HL-60 (cell line): ENCODE data around the gene ACOXL.

ENCODE experiments used
- SPI1 ChIP-seq: IDR thresholded peaks from 2 replicates; pipeline ENCODE4 v1.6.1; 2012; ENCODE audit warnings: low read depth, mild to moderate bottlenecking, borderline replicate concordance
- TF ChIP-seq, protein P1 (sequence below): IDR thresholded peaks from one replicate; pipeline ENCODE4 v1.5.1; 2011; ENCODE audit warnings: low read length, control low read depth, inconsistent platforms; ENCODE audit not compliant: insufficient read depth
- TF ChIP-seq, protein P2 (sequence below): IDR thresholded peaks from 2 replicates; pipeline ENCODE4 v1.6.1; 2012; ENCODE audit warnings: low read depth; ENCODE audit not compliant: insufficient replicate concordance

DNA sequence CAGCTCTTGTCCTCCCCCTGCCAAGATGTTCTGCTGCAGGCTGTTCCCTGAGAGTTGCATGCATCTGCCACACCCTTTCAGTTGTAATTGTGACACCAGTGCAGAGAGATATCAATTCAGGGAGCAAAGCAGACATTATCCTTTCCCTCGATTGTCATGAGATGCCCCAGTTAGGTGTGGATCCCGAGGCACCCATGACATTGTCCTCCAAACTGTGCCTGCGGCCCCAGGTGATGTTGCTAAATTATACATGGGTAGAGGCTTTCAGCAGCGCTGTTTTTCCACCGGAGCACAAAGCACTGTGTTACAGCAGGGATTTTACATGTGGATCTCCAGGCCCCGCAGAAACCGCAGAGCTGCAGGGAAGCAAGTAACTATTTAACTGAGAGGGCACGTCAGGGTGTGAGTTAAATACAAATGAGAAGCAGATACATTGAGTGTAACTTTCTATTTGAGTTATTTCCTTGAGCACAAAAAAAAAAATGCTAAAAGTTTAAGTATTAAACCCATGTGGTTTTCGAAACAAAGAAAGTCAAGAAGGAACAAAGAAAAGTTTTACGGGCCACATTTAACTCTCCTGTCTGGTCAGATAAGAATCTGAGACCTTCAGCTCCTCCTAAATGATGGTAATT is 298.0 kb downstream of the ACOXL start:
- TF ChIP-seq, protein P1, sequence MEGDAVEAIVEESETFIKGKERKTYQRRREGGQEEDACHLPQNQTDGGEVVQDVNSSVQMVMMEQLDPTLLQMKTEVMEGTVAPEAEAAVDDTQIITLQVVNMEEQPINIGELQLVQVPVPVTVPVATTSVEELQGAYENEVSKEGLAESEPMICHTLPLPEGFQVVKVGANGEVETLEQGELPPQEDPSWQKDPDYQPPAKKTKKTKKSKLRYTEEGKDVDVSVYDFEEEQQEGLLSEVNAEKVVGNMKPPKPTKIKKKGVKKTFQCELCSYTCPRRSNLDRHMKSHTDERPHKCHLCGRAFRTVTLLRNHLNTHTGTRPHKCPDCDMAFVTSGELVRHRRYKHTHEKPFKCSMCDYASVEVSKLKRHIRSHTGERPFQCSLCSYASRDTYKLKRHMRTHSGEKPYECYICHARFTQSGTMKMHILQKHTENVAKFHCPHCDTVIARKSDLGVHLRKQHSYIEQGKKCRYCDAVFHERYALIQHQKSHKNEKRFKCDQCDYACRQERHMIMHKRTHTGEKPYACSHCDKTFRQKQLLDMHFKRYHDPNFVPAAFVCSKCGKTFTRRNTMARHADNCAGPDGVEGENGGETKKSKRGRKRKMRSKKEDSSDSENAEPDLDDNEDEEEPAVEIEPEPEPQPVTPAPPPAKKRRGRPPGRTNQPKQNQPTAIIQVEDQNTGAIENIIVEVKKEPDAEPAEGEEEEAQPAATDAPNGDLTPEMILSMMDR = no peak
- TF ChIP-seq, protein P2, sequence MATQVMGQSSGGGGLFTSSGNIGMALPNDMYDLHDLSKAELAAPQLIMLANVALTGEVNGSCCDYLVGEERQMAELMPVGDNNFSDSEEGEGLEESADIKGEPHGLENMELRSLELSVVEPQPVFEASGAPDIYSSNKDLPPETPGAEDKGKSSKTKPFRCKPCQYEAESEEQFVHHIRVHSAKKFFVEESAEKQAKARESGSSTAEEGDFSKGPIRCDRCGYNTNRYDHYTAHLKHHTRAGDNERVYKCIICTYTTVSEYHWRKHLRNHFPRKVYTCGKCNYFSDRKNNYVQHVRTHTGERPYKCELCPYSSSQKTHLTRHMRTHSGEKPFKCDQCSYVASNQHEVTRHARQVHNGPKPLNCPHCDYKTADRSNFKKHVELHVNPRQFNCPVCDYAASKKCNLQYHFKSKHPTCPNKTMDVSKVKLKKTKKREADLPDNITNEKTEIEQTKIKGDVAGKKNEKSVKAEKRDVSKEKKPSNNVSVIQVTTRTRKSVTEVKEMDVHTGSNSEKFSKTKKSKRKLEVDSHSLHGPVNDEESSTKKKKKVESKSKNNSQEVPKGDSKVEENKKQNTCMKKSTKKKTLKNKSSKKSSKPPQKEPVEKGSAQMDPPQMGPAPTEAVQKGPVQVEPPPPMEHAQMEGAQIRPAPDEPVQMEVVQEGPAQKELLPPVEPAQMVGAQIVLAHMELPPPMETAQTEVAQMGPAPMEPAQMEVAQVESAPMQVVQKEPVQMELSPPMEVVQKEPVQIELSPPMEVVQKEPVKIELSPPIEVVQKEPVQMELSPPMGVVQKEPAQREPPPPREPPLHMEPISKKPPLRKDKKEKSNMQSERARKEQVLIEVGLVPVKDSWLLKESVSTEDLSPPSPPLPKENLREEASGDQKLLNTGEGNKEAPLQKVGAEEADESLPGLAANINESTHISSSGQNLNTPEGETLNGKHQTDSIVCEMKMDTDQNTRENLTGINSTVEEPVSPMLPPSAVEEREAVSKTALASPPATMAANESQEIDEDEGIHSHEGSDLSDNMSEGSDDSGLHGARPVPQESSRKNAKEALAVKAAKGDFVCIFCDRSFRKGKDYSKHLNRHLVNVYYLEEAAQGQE = no peak
- TF ChIP-seq SPI1 = no peak
